ENCODE data around the gene FZD10.

The FZD10 gene

DNA sequence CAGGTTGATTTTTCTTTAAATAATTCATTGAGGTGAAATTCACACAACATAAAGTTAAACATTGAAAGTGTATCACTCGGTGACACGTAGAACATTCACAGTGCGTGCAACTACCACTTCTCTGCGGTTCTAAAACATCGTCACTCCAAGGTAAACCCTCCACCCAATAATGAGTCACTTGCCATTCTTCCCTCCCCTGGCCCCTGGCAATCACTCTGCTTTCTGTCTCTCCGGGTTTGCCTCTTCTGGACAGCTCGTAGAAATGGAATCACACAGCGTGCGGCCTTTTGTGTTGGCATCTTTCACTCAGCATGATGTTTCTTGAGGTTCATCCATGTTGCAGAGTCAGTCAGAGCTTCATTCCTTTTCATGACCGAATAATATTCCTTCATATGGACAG lies 18.9 kb downstream of the FZD10 start:
- no peak overlapping the region for H3K4me3 ChIP-seq (ENCODE audit: low read depth, low read length)
- TF ChIP-seq, protein P1, sequence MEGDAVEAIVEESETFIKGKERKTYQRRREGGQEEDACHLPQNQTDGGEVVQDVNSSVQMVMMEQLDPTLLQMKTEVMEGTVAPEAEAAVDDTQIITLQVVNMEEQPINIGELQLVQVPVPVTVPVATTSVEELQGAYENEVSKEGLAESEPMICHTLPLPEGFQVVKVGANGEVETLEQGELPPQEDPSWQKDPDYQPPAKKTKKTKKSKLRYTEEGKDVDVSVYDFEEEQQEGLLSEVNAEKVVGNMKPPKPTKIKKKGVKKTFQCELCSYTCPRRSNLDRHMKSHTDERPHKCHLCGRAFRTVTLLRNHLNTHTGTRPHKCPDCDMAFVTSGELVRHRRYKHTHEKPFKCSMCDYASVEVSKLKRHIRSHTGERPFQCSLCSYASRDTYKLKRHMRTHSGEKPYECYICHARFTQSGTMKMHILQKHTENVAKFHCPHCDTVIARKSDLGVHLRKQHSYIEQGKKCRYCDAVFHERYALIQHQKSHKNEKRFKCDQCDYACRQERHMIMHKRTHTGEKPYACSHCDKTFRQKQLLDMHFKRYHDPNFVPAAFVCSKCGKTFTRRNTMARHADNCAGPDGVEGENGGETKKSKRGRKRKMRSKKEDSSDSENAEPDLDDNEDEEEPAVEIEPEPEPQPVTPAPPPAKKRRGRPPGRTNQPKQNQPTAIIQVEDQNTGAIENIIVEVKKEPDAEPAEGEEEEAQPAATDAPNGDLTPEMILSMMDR (IDR thresholded peaks at IDR 0.05; ENCODE audit: low read depth, low read length): no peak
- in situ Hi-C loops (cut with HindIII; ENCODE audit: low sequenced_read_pairs): no loop called here

DNA sequence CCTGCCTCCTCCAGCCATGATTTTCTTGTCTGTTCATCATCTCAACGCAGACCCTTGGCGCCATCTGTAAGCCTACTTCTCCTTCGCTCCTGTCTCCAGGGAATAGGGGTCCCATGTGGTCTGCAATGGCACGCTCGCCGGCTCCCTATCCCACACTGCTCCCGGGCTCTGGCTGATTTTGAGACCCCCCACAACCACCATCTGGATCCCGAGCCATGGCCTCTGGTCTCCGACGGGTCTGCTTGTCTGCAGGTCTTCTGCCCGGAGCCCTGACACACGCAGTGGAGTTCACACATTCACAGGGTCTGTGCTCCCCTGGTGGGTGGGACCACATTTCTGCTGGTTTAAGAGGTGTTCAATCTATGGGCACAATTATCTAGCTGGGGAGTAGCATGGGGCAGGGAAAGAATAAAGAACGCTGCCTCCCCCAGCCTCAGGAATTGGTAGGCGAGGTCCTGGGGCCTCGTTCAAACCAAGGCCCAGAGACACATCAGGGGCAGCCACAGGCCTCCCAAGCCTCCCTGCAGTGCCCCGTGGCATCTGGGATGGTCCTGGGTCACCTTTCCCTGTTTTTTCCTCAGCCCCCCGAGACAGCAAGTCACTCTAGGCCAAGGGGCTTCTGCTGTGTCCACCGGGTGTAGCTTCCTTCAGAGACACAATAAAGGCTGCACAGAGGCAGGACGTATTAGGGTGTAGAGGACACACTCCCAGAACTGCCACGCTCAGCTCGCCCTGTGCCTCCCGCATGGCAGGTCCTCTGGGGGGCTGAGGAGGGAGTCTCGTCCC lies 21.5 kb downstream of the FZD10 start:
- no peak for DNase-seq (ENCODE audit: low read depth, low spot score)
- H3K4me3 ChIP-seq (ENCODE audit: low read depth, low read length): no peak overlapping the region
- in situ Hi-C loops (cut with HindIII; ENCODE audit: low sequenced_read_pairs): no loop called here
- TF ChIP-seq, protein P1 (IDR thresholded peaks at IDR 0.05; ENCODE audit: low read depth, low read length): no peak

More for the DNA sequence above, 18.9 kb downstream of the FZD10 start:
- DNase-seq (ENCODE audit: low read depth, low spot score): no peak

DNA sequence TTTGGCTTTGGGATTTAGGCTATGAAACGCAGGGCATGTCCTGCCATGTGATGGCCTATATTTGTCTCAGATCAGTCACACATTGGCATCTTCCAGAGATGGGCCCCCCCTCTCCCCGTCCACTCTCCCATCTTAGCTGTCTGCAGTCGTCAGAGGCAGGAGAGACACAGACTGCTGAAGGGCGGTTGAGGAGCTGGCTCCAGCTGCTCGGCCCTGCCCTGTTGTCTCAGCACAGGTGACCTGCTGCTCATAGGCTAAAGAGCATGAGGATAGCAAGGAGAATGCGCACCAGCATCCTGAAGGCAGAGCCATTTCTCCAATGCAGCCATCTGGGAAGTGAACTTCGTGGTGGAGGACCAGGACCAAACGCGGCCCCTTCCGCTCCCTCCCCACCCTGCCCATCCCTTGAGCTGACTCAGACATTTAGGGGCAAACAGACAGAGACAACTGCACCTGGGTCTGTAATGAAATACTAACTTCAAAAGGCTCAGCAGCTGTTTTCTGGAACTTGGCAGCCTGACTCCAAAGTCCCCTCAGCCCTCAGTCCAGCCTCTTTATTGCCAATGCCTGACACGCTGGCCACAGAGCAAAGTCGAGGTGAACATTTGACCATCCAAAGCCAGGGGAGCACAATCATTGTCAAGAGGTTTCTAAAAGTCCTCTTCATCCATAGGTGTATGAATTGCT lies 22.3 kb downstream of the FZD10 start:
- no peak overlapping the region for H3K4me3 ChIP-seq (ENCODE audit: low read depth, low read length)
- DNase-seq (ENCODE audit: low read depth, low spot score): no peak
- in situ Hi-C loops (cut with HindIII; ENCODE audit: low sequenced_read_pairs): no loop called here
- TF ChIP-seq, protein P1 (IDR thresholded peaks at IDR 0.05; ENCODE audit: low read depth, low read length): no peak

DNA sequence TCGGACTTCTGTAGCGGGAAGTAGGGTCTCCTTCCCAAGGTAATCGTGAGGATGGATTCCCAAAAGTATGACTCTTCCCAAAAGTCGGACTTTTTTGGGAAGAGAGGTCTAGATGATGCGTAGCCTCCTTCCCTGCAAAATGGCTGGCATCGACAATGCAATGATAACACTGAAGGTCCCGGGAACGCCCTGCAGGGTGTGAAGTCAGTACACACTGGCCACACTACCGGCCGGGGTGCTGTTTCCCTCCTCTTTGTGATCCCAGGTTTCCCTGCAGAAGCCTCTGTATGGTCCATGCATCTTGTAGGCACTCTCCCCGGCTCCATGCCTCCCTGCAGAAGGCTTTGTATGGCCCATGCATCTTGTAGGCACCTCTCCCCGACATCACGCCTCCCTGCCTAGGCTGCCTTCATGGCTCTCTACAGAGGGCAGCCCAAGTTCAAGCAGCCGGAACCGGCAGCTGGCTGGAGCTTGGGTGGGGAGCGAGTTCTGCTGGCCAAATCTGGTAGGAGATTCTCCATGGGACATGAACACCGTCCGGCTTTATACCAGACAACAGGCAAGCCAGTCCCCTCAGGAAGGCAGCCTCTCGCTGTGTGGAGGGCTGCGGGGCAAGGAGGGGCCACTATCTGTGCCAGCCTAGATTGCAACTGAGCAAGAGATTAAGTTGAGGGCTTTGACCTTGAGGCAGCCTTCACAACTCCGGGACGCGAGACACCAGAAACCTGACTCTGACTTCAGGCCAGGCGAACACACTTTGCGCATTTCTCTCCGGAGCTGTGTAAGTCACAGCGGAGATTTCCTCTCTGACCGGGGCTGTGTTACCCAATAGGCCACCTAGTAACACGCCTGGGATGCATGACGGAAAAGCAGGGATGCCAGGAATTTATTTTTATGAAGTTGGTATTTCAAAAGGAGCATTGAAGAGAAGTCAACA lies 23.5 kb downstream of the FZD10 start:
- in situ Hi-C loops (cut with HindIII; ENCODE audit: low sequenced_read_pairs): no loop called here
- TF ChIP-seq, protein P1 (IDR thresholded peaks at IDR 0.05; ENCODE audit: low read depth, low read length): no peak
- DNase-seq (ENCODE audit: low read depth, low spot score): no peak
- H3K4me3 ChIP-seq (ENCODE audit: low read depth, low read length): no peak overlapping the region

DNA sequence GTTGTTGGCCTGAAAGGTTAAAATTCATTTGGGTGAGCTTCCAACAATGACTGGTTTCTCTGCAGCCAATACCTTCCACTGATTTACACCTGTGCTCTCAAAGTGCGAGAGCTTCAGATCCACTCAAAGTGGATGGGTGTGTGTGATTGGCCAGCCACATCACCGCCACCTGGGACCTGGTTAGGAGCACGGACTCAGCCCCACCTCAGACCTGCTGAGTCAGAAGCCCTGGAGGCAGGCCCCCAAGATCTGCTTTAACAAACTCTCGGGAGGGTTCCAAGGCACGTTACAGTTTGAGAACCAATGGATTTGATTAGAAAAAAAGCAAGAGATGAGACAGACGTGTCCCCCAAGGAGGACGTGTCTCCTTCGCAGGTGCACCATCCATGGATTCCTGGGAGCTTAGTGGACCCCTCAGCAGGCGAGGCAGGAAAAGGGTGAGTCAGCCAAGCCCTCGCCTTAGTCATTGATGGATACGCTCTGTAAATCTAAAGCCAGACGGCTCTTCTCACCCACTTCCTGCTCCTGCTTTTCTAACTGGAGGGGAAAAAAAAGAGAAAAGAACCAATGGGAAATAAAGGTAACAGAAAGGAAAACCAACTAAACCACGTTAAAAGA lies 24.5 kb downstream of the FZD10 start:
- no peak overlapping the region for H3K4me3 ChIP-seq (ENCODE audit: low read depth, low read length)
- TF ChIP-seq, protein P1 (IDR thresholded peaks at IDR 0.05; ENCODE audit: low read depth, low read length): no peak
- in situ Hi-C loops (cut with HindIII; ENCODE audit: low sequenced_read_pairs): no loop called here

More for the DNA sequence above, 24.5 kb downstream of the FZD10 start:
- no peak for DNase-seq (ENCODE audit: low read depth, low spot score)

All from astrocyte of the spinal cord (primary cell).